HCT116 (cell line): ENCODE measurements around the gene PNKP. TPM values are rescaled to one million over a fixed set of nuclear protein-coding genes. Genes with fewer than 3 reads are reported as not detected.

Source experiments
- ATAC-seq: fragments of 200-7000 bp; cut with Tn5 transposase; 2 replicates; pipeline ENCODE4 v1.9.1; 2020; ENCODE audit warnings: mild to moderate bottlenecking, moderate library complexity
- BruUV-seq: library from RNA; stranded (reverse); fragments of 400-500 nt; replicated peaks from 2 replicates; lab custom pipeline; 2021; lab: Mats Ljungman, UMichigan
- CTCF ChIA-PET: fragments of 300-600 bp; sonication (Branson Sonifier 250); formaldehyde crosslinking; loops from one replicate; lab custom pipeline; 2021; ENCODE audit warnings: antibody characterized with exemption; lab: Charles Lee
- POLR2A ChIA-PET: fragments of 300-600, 350-600 bp; sonication (Branson Sonifier 250); formaldehyde crosslinking; loops from one replicate; lab custom pipeline; 2021; ENCODE audit warnings: antibody characterized with exemption; lab: Charles Lee
- RAD21 ChIA-PET, 2 experiments: fragments of 300-600 bp; sonication (Branson Sonifier 250); formaldehyde crosslinking; loops; one replicate each; lab custom pipeline; 2023; ENCODE audit warnings: low total read pairs in 2 of 2; ENCODE audit not compliant: uncharacterized antibody in 2 of 2, unreplicated experiment in 2 of 2, low non-redundant PET in 1 of 2; lab: Charles Lee
- DNase-seq: peaks from one replicate; pipeline ENCODE4 v3.0.0-alpha.2; 2010; ENCODE audit warnings: low read depth, low spot score
- H2AFZ ChIP-seq: fragments of 200-600 bp; shearing (Covaris generic), sonication (generic); 2 replicates; pipeline ENCODE4 v1.6.1; 2017; ENCODE audit warnings: low read depth, mixed run types, mixed read lengths, antibody characterized with exemption, low read length; ENCODE audit not compliant: poor library complexity, severe bottlenecking
- H3K27ac ChIP-seq: 2 replicates; pipeline ENCODE4 v1.5.1; 2012; ENCODE audit warnings: low read depth, low read length
- H3K27me3 ChIP-seq: fragments of 200-600 bp; sonication (generic); 2 replicates; pipeline ENCODE4 v1.6.1; 2016; ENCODE audit warnings: mixed run types, low read length, mixed read lengths; ENCODE audit not compliant: insufficient read depth
- H3K36me3 ChIP-seq, 2 experiments: fragments of 200-500 bp in 1 of 2; fragments of 200-600 bp in 1 of 2; sonication (Bioruptor generic) in 1 of 2; sonication (generic) in 1 of 2; 2 replicates each; pipeline versions ENCODE4 v1.5.1 to v1.6.1; 2014 to 2016; ENCODE audit warnings: low read length in 2 of 2, inconsistent platforms in 1 of 2, mixed read lengths in 1 of 2, mixed run types in 1 of 2; ENCODE audit not compliant: insufficient read depth in 2 of 2, control insufficient read depth in 1 of 2
- H3K4me1 ChIP-seq, 2 experiments: fragments of 200-600 bp in 1 of 2; sonication (generic) in 1 of 2; 2 replicates each; pipeline versions ENCODE4 v1.5.1 to v1.6.1; 2012 to 2017; ENCODE audit warnings: low read length in 2 of 2, inconsistent platforms in 1 of 2, mild to moderate bottlenecking in 1 of 2, mixed read lengths in 1 of 2, mixed run types in 1 of 2, moderate library complexity in 1 of 2; ENCODE audit not compliant: insufficient read depth in 2 of 2, control insufficient read depth in 1 of 2
- H3K4me2 ChIP-seq: fragments of 200-600 bp; sonication (generic); 2 replicates; pipeline ENCODE4 v1.6.1; 2017; ENCODE audit warnings: mixed run types, low read length, mixed read lengths
- H3K4me3 ChIP-seq, 2 experiments: fragments of 200-600 bp in 1 of 2; sonication (generic) in 1 of 2; replicated peaks in 1 of 2; 2 replicates each; pipeline ENCODE4 v1.5.1; 2011 to 2016; ENCODE audit warnings: low read length in 2 of 2, control low read depth in 1 of 2, low read depth in 1 of 2, mild to moderate bottlenecking in 1 of 2, mixed read lengths in 1 of 2, mixed run types in 1 of 2
- H3K79me2 ChIP-seq: fragments of 200-600 bp; sonication (generic); 2 replicates; pipeline ENCODE4 v1.6.1; 2017; ENCODE audit warnings: mild to moderate bottlenecking, mixed run types, low read length, moderate library complexity, mixed read lengths; ENCODE audit not compliant: insufficient read depth
- H3K9ac ChIP-seq: fragments of 200-600 bp; sonication (generic); 2 replicates; pipeline ENCODE4 v1.6.1; 2016; ENCODE audit warnings: low read length, mixed read lengths
- H3K9me2 ChIP-seq: fragments of 200-600 bp; sonication (generic), shearing (Covaris generic); 2 replicates; pipeline ENCODE4 v1.6.1; 2017; ENCODE audit warnings: mixed run types, mild to moderate bottlenecking, moderate library complexity; ENCODE audit not compliant: insufficient read depth
- H3K9me3 ChIP-seq, 2 experiments: fragments of 200-500 bp in 1 of 2; fragments of 200-600 bp in 1 of 2; sonication (Bioruptor generic) in 1 of 2; sonication (generic) in 1 of 2; 2 replicates each; pipeline ENCODE4 v1.6.1; 2014 to 2017; ENCODE audit warnings: low read length in 2 of 2, mixed read lengths in 2 of 2, inconsistent platforms in 1 of 2, low read depth in 1 of 2, mild to moderate bottlenecking in 1 of 2, mixed run types in 1 of 2, moderate library complexity in 1 of 2; ENCODE audit not compliant: control insufficient read depth in 1 of 2, insufficient read depth in 1 of 2
- H4K20me1 ChIP-seq: fragments of 200-600 bp; sonication (generic), shearing (Covaris generic); 2 replicates; pipeline ENCODE4 v1.6.1; 2017; ENCODE audit warnings: mixed run types, mild to moderate bottlenecking, moderate library complexity; ENCODE audit not compliant: insufficient read depth
- CBX3 ChIP-seq: IDR thresholded peaks from 2 replicates; pipeline ENCODE4 v1.6.1; 2012; ENCODE audit warnings: low read depth
- CTCF ChIP-seq, 3 experiments: fragments of 200-600 bp in 1 of 3; sonication (generic) in 1 of 3; IDR thresholded peaks in 2 of 3; conservative IDR thresholded peaks in 1 of 3; 2 replicates each; pipeline ENCODE4 v1.5.1; 2012 to 2017; ENCODE audit warnings: low read depth in 2 of 3, low read length in 2 of 3, antibody characterized with exemption in 1 of 3, borderline replicate concordance in 1 of 3, control low read depth in 1 of 3, mild to moderate bottlenecking in 1 of 3, mixed read lengths in 1 of 3, mixed run types in 1 of 3, moderate library complexity in 1 of 3; ENCODE audit not compliant: insufficient read depth in 1 of 3
- EZH2 ChIP-seq: fragments of 200-600 bp; sonication (generic); IDR thresholded peaks from 2 replicates; pipeline ENCODE4 v1.6.1; 2017; ENCODE audit warnings: antibody characterized with exemption, mixed run types
- MAX ChIP-seq: IDR thresholded peaks from 2 replicates; pipeline ENCODE4 v1.6.1; 2012
- POLR2A ChIP-seq: IDR thresholded peaks from 2 replicates; pipeline ENCODE4 v1.7.0; 2011; ENCODE audit warnings: borderline replicate concordance; ENCODE audit not compliant: insufficient read depth, insufficient read length; ENCODE audit errors: extremely low read depth
- POLR2AphosphoS5 ChIP-seq: IDR thresholded peaks from 2 replicates; pipeline ENCODE4 v1.6.1; 2011; ENCODE audit warnings: mild to moderate bottlenecking, low read depth, low read length, moderate library complexity
- RAD21 ChIP-seq: IDR thresholded peaks from 2 replicates; pipeline ENCODE4 v1.6.1; 2012; ENCODE audit warnings: low read depth, mild to moderate bottlenecking
- YY1 ChIP-seq: IDR thresholded peaks from 2 replicates; pipeline ENCODE4 v1.6.1; 2011; ENCODE audit warnings: low read length, low read depth, moderate library complexity, mild to moderate bottlenecking; ENCODE audit not compliant: insufficient replicate concordance; ENCODE audit errors: extremely low read depth
- ZBTB33 ChIP-seq: IDR thresholded peaks from 2 replicates; pipeline ENCODE4 v1.6.1; 2011; ENCODE audit warnings: mild to moderate bottlenecking, low read length, moderate library complexity; ENCODE audit not compliant: insufficient replicate concordance; ENCODE audit errors: extremely low read depth
- intact Hi-C: fragments of 100-400 bp; cut with micrococcal nuclease; formaldehyde crosslinking; loops from 2 replicates; pipeline ENCODE4 v1.10.0; 2022
- total RNA-seq: library from RNA; stranded (reverse); gene quantifications from one replicate; pipeline ENCODE4 v1.2.1, GENCODE V29; 2021; ENCODE audit not compliant: unreplicated experiment

PNKP gene
- total RNA-seq, 1 experiment from 2014 or later: 129 TPM

DNA sequence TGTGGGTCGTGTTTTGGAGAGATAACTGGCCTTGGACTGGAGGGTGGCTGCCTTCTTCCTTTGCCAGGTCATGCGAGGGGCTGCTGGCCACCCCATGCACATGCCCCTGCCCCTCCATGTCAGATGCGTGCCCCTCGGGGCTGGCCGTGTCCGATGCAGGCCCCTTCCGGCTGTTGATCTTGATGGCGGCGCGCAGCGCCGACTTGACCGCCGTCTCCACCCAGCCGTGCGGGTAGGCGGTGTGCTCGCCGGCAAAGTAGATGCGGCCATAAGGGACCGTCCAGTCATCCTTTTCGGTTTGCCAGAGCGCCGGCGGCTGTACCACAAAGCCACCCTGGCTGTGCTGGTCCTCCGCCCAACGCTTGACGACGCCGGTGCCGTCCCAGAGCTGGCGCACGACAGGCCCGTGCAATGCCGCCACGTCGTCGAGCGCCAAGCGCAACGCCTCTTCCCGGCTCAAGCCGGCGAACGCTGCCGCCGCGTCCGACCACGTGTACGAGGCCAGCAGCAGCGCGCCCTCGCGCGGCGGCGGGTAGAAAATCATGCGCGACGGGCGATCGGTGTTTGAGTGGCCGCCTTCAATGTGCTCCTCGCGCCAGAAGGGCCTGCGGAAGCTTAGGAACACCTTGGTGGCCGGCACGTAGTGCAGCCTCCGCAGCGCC, 22.4 kb upstream of the PNKP start:
- peak overlapping the region; percentile 43; the same call in 1 of the 2 replicates for H3K9ac ChIP-seq
- ChIA-PET CTCF (no interaction called here), POLR2A (interaction anchor here (1.3 kb wide), 1 partner anchor 21 kb away, joined by 5 read pairs; no protein-coding TSS in a partner anchor), RAD21 (interaction anchor here in 1 of 2 experiments (0.6 kb wide), 1 partner anchor 19 kb away, joined by 3 read pairs; no protein-coding TSS in a partner anchor)
- no peaks in the 10 kb centered on the region for H3K9me3 ChIP-seq
- BruUV-seq: no TSS peak
- intact Hi-C loops: no loop called here
- no peaks in the 10 kb centered on the region for H3K79me2 ChIP-seq
- ATAC-seq: peak; percentile 78
- H3K4me1 ChIP-seq: peaks cover 6 to 17% of the 10 kb centered on the region in 2 experiments
- H3K9me2 ChIP-seq: no peaks in the 10 kb centered on the region
- H3K27me3 ChIP-seq: no peaks in the 10 kb centered on the region
- H4K20me1 ChIP-seq: no peaks in the 10 kb centered on the region
- no peak overlapping the region for H2AFZ ChIP-seq
- peak overlapping the region; percentile 56; the same call in 1 of the 2 replicates for H3K27ac ChIP-seq
- peak; percentile 53 for DNase-seq
- H3K4me2 ChIP-seq: peak overlapping the region; percentile 78
- H3K4me3 ChIP-seq: peak overlapping the region; percentile 28 to 50
- no peaks in the 10 kb centered on the region for H3K36me3 ChIP-seq
- TF ChIP-seq MAX: peak; percentile 99
- TF ChIP-seq CTCF (IDR thresholded peaks at IDR 0.05 in 2 of 3, conservative IDR thresholded peaks at IDR 0.05 in 1 of 3; ENCODE audit: borderline replicate concordance in 1 of 3, insufficient read depth in 1 of 3, low read depth in 2 of 3, low read length in 2 of 3): peak in 2 of 3 experiments; percentile 46 to 61; a peak in 4 of 6 replicates
- TF ChIP-seq CBX3: no peak
- TF ChIP-seq, all 23 proteins: peak for 2

DNA sequence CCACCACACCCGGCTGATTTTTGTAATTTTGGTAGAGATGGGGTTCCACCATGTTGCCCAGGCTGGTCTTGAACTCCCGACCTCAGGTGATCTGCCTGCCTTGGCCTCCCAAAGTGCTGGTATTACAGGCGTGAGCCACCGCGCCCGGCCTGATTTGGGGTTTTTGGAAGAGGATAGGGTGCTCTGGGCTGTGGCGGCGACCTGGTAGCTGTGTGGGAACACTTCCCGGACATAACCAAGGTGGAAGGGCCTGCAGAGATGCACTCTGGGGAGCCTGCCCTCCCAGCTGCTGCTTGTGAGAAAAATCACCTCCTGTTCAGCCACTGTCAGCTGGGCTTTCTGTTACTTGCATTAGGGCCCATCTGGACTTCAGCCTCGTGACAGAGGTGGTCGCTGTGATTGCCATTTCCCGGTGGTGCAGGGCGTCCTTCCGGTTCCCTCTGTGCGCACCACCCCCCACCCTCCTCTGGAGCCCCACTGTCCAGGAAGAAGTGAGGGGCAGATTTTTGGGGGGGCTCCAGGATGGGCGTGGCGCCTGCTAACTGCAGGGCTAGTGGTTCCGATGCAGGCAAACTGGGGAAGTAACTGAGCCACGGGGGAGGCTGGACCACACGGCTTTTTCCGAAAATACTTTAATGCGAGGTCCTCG, 21.8 kb upstream of the PNKP start:
- no peak overlapping the region for H3K4me2 ChIP-seq
- no peak overlapping the region for H3K9ac ChIP-seq
- H3K9me3 ChIP-seq: no peaks in the 10 kb centered on the region
- H3K9me2 ChIP-seq: no peaks in the 10 kb centered on the region
- H3K4me1 ChIP-seq: peaks cover 6 to 24% of the 10 kb centered on the region in 2 experiments
- ChIA-PET CTCF (no interaction called here), RAD21 (interaction anchor here in 1 of 2 experiments (0.6 kb wide), 1 partner anchor 18 kb away, joined by 3 read pairs; no protein-coding TSS in a partner anchor), POLR2A (no interaction called here)
- no peaks in the 10 kb centered on the region for H3K27me3 ChIP-seq
- intact Hi-C loops: no loop called here
- no peaks in the 10 kb centered on the region for H3K79me2 ChIP-seq
- DNase-seq (no peak), ATAC-seq (no peak)
- H3K36me3 ChIP-seq: no peaks in the 10 kb centered on the region
- no peaks in the 10 kb centered on the region for H4K20me1 ChIP-seq
- H3K27ac ChIP-seq: no peak overlapping the region
- no TSS peak for BruUV-seq
- H2AFZ ChIP-seq: no peak overlapping the region
- H3K4me3 ChIP-seq: no peak overlapping the region
- TF ChIP-seq YY1 (no peak), POLR2A (no peak), EZH2 (no peak), CTCF (IDR thresholded peaks at IDR 0.05 in 2 of 3, conservative IDR thresholded peaks at IDR 0.05 in 1 of 3; ENCODE audit: borderline replicate concordance in 1 of 3, insufficient read depth in 1 of 3, low read depth in 2 of 3, low read length in 2 of 3) (no peak), RAD21 (no peak), POLR2AphosphoS5 (no peak), ZBTB33 (no peak)
